KMS-11 (cell line): ENCODE measurements around the gene SH3PXD2B.

Source experiments
- H2AFZ ChIP-seq: fragments of 200-600 bp; sonication (generic); 2 replicates; pipeline ENCODE4 v1.6.1; 2016; ENCODE audit warnings: antibody characterized with exemption, mixed run types, low read depth
- H3K27ac ChIP-seq: fragments of 200-600 bp; sonication (generic); 2 replicates; pipeline ENCODE4 v1.6.1; 2016; ENCODE audit warnings: mild to moderate bottlenecking, mixed run types
- H3K27me3 ChIP-seq: fragments of 200-600 bp; sonication (generic); 2 replicates; pipeline ENCODE4 v1.6.1; 2017; ENCODE audit warnings: mild to moderate bottlenecking, low read depth, mixed run types, moderate library complexity; ENCODE audit not compliant: insufficient read depth
- H3K36me3 ChIP-seq: fragments of 200-600 bp; sonication (generic); 2 replicates; pipeline ENCODE4 v1.6.1; 2017; ENCODE audit warnings: mild to moderate bottlenecking, mixed run types; ENCODE audit not compliant: insufficient read depth
- H3K4me1 ChIP-seq: fragments of 200-600 bp; sonication (generic); 2 replicates; pipeline ENCODE4 v1.6.1; 2016; ENCODE audit warnings: mild to moderate bottlenecking, low read depth, mixed run types; ENCODE audit not compliant: poor library complexity, severe bottlenecking
- H3K4me2 ChIP-seq: fragments of 200-600 bp; sonication (generic); 2 replicates; pipeline ENCODE4 v1.7.0; 2016; ENCODE audit warnings: mild to moderate bottlenecking, mixed run types
- H3K4me3 ChIP-seq: fragments of 200-600 bp; sonication (generic); IDR thresholded peaks from 2 replicates; pipeline ENCODE4 v1.6.1; 2017; ENCODE audit warnings: low read depth, low read length, mixed read lengths; ENCODE audit not compliant: insufficient read depth
- H3K79me2 ChIP-seq: fragments of 200-600 bp; sonication (generic); 2 replicates; pipeline ENCODE4 v1.6.1; 2016; ENCODE audit warnings: low read depth, mixed run types; ENCODE audit not compliant: insufficient read depth
- H3K9ac ChIP-seq: fragments of 200-600 bp; sonication (generic); 2 replicates; pipeline ENCODE4 v1.6.1; 2016; ENCODE audit warnings: mild to moderate bottlenecking, mixed run types
- H4K20me1 ChIP-seq: fragments of 200-600 bp; sonication (generic); 2 replicates; pipeline ENCODE4 v1.6.1; 2016; ENCODE audit warnings: mild to moderate bottlenecking, mixed run types; ENCODE audit not compliant: insufficient read depth
- TF ChIP-seq, protein P1 (sequence below): fragments of 200-600 bp; sonication (generic); conservative IDR thresholded peaks from 2 replicates; pipeline ENCODE4 v1.6.1; 2017; ENCODE audit warnings: low read depth, mild to moderate bottlenecking, antibody characterized with exemption, low read length, moderate library complexity, mixed read lengths

Gene SH3PXD2B

DNA sequence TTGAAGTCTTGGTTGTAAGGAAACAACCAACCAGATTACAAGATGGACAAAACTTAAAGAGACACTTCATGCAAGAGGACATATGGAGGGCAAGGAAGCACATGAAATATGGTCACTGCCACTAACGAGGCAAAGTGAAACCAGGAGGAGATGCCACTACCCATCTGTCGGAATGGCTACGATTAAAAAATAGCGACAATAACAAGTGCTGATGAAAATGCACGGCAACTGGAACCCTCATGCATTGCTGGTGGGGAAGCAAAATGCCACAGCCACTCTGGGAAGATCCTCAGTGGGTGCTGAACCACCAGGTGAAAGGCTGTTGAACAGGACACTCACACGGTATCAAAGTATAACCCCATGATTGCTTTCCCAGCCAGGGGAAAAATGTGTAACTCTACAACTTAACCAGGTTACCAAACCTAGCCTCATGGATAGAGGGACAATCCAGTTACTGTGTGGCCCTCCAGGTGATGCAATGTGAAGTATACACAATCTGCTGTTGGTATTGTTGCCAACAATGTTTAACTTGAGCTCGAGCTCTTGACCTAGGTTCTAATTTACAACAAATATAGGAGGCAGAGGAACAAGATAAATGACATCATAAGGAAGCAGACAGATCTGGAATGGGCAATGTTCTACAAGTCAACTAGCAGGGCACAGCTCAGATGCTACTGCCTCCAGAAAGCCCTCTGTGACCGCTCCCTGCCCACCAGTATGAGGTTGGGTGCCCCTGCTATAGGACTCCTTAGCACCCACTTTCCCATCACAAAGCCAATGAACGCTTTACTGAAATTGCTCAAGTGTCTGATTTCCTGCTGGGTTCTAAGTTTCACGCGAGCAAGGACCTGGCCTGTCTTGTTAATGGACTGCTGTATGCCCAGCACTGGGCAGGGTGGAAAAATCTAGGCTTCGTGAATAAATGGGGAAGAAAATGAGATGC lies 25.8 kb downstream of the SH3PXD2B start:
- H3K27ac ChIP-seq, result no peak overlapping the region
- H4K20me1 ChIP-seq, result no peaks in the 10 kb centered on the region
- no peaks in the 10 kb centered on the region for H3K4me1 ChIP-seq
- no peak overlapping the region for H3K9ac ChIP-seq
- no peaks in the 10 kb centered on the region for H3K27me3 ChIP-seq
- no peak overlapping the region for H3K4me2 ChIP-seq
- H2AFZ ChIP-seq, result no peak overlapping the region
- TF ChIP-seq, protein P1, sequence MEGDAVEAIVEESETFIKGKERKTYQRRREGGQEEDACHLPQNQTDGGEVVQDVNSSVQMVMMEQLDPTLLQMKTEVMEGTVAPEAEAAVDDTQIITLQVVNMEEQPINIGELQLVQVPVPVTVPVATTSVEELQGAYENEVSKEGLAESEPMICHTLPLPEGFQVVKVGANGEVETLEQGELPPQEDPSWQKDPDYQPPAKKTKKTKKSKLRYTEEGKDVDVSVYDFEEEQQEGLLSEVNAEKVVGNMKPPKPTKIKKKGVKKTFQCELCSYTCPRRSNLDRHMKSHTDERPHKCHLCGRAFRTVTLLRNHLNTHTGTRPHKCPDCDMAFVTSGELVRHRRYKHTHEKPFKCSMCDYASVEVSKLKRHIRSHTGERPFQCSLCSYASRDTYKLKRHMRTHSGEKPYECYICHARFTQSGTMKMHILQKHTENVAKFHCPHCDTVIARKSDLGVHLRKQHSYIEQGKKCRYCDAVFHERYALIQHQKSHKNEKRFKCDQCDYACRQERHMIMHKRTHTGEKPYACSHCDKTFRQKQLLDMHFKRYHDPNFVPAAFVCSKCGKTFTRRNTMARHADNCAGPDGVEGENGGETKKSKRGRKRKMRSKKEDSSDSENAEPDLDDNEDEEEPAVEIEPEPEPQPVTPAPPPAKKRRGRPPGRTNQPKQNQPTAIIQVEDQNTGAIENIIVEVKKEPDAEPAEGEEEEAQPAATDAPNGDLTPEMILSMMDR, result no peak
- no peaks in the 10 kb centered on the region for H3K36me3 ChIP-seq
- H3K4me3 ChIP-seq, result no peak overlapping the region
- no peaks in the 10 kb centered on the region for H3K79me2 ChIP-seq

DNA sequence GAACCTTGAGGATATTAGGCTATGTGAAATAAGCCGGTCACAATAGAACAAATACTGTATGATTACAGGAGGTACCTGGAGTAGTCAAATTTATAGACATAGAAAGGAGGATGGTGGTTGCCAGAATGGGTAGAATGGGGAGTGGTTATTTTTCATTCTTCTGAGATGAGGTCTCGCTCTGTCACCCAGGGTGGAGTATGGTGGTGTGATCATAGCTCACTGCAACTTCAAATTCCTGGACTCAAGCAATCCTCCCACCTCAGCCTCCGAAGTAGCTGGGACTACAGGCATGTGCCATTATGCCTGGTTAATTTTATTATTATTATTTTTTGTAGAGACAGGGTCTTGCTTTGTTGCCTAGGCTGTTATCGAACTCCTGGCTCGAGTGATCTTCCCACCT lies 27.1 kb downstream of the SH3PXD2B start:
- Histone ChIP-seq H3K4me2 (no peak overlapping the region), H4K20me1 (no peaks in the 10 kb centered on the region), H3K79me2 (no peaks in the 10 kb centered on the region), H3K27ac (no peak overlapping the region), H3K27me3 (no peaks in the 10 kb centered on the region), H2AFZ (no peak overlapping the region), H3K4me1 (no peaks in the 10 kb centered on the region), H3K4me3 (no peak overlapping the region), H3K9ac (no peak overlapping the region), H3K36me3 (no peaks in the 10 kb centered on the region)
- TF ChIP-seq, protein P1, result no peak

DNA sequence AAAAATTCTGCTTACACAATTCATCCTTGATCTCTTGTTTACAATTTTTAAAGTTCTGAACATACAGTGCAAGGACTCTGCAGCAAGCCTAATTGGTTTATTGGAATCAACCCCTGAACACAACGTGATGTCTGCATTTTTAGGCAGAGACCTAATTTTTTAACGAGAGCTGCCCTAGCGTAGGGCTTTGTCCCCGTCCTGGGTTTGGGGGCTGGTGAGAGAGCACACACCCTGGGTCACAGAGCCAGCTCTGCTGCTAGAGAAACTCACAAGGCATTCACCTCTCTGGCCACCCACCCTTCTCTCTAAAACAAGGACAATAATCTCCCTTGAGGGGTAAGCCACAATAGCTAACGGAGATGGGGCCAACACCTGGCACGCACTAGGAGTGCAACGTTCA lies 28.2 kb downstream of the SH3PXD2B start:
- H3K27me3 ChIP-seq, result no peaks in the 10 kb centered on the region
- no peak overlapping the region for H3K4me3 ChIP-seq
- no peak overlapping the region for H3K4me2 ChIP-seq
- no peak overlapping the region for H2AFZ ChIP-seq
- TF ChIP-seq, protein P1, result no peak
- H3K9ac ChIP-seq, result no peak overlapping the region
- H3K27ac ChIP-seq, result no peak overlapping the region
- no peaks in the 10 kb centered on the region for H3K36me3 ChIP-seq
- no peaks in the 10 kb centered on the region for H3K4me1 ChIP-seq
- no peaks in the 10 kb centered on the region for H3K79me2 ChIP-seq
- no peaks in the 10 kb centered on the region for H4K20me1 ChIP-seq

DNA sequence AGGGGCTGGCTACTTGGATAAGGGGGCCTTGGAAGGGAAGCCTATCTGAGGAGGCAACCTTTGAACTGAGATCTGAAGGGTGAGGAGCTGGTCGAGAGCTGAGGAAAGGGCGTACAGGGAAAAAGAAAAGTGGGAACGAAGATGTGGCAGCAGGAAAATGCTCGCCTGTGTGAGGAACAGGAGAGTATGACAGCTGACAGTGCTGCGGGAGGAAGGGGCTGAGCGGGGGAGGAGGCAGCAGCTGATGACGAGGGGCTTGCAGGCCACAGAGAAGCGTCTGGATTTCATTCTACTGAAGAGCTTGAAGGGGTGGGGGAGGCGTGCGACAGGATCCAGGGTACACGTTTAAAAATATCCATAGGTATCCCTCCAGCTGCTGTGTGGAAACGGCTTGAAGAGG lies 28.9 kb downstream of the SH3PXD2B start:
- no peak overlapping the region for H3K4me3 ChIP-seq
- H3K36me3 ChIP-seq, result no peaks in the 10 kb centered on the region
- no peak overlapping the region for H3K4me2 ChIP-seq
- H3K27me3 ChIP-seq, result no peaks in the 10 kb centered on the region
- TF ChIP-seq, protein P1, result no peak
- H3K9ac ChIP-seq, result no peak overlapping the region
- no peaks in the 10 kb centered on the region for H4K20me1 ChIP-seq
- no peaks in the 10 kb centered on the region for H3K79me2 ChIP-seq
- H3K27ac ChIP-seq, result no peak overlapping the region
- H2AFZ ChIP-seq, result no peak overlapping the region
- H3K4me1 ChIP-seq, result no peaks in the 10 kb centered on the region
